Stimulated activated CD4-positive, alpha-beta T cell treated with anti-CD3 and anti-CD28 coated beads, Interleukin-1b, Interleukin-23, amount 100 ng/mL, for 1 hour (primary cell): Measurements from ENCODE around the gene PSG7.
A peak's percentile ranks its signal among the peaks of the same experiment; 100 is the strongest.
"Not testable (repeated sequence)": the region's sequence is repeated elsewhere in the genome, so short reads cannot be mapped to it uniquely, and the experiment has no call there.

Experiments
- DNase-seq, 2 donors: peaks; one replicate each; pipeline ENCODE4 v3.0.0-alpha.2; 2020; ENCODE audit warnings: low read depth in 2 of 2

PSG7 gene

GRCh38 chr19:42937107-42937506 is at the start of gene PSG7:
PSG7 (minus strand) TSS chr19:42937207; CDS start chr19:42937076, 131 bp downstream.
- not testable (repeated sequence) for DNase-seq

- no peak for DNase-seq
Measured at GRCh38 chr19:42985588-42985987, 48.6 kb upstream of the PSG7 start.

- DNase-seq: not testable (repeated sequence)
Measured at GRCh38 chr19:42982111-42982510, 45.1 kb upstream of the PSG7 start.

- DNase-seq: not testable (repeated sequence)
Measured at GRCh38 chr19:42971451-42971850, 34.4 kb upstream of the PSG7 start.

GRCh38 chr19:42965176-42965575 is 28.2 kb upstream of the PSG7 start:
- no peak for DNase-seq

GRCh38 chr19:42961119-42961518 is 24.1 kb upstream of the PSG7 start:
- no peak for DNase-seq

GRCh38 chr19:42952126-42952525 is 15.1 kb upstream of the PSG7 start:
- not testable (repeated sequence) for DNase-seq

GRCh38 chr19:42951476-42951875 is 14.5 kb upstream of the PSG7 start:
- not testable (repeated sequence) for DNase-seq

GRCh38 chr19:42942187-42942789 is 5.3 kb upstream of the PSG7 start:
- no peak for DNase-seq

GRCh38 chr19:42934726-42935125 is 2.3 kb downstream of the PSG7 start:
- not testable (repeated sequence) for DNase-seq

- DNase-seq: not testable (repeated sequence)
Measured at GRCh38 chr19:42934183-42934582, 2.8 kb downstream of the PSG7 start.

GRCh38 chr19:42933412-42933811 is 3.6 kb downstream of the PSG7 start:
- DNase-seq: not testable (repeated sequence)

GRCh38 chr19:42932485-42933101 is 4.4 kb downstream of the PSG7 start:
- not testable (repeated sequence) for DNase-seq

GRCh38 chr19:42930214-42930613 is 6.8 kb downstream of the PSG7 start:
- peak in 1 of 2 donors; percentile 6 for DNase-seq

GRCh38 chr19:42928896-42929295 is 8.1 kb downstream of the PSG7 start:
- no peak for DNase-seq

- no peak for DNase-seq
Measured at GRCh38 chr19:42926781-42927180, 10.2 kb downstream of the PSG7 start.

- not testable (repeated sequence) for DNase-seq
Measured at GRCh38 chr19:42923106-42923505, 13.9 kb downstream of the PSG7 start.

GRCh38 chr19:42920971-42921370 is 16.0 kb downstream of the PSG7 start:
- not testable (repeated sequence) for DNase-seq

- no peak for DNase-seq
Measured at GRCh38 chr19:42919757-42920079, 17.3 kb downstream of the PSG7 start.

- DNase-seq: not testable (repeated sequence)
Measured at GRCh38 chr19:42919070-42919756, 17.8 kb downstream of the PSG7 start.

GRCh38 chr19:42918377-42919069 is 18.5 kb downstream of the PSG7 start:
- not testable (repeated sequence) for DNase-seq

- DNase-seq: not testable (repeated sequence)
Measured at GRCh38 chr19:42917634-42918033, 19.4 kb downstream of the PSG7 start, which contains the start of gene PSG6. PSG6 (minus strand) TSS chr19:42917894; CDS start chr19:42917792, 102 bp downstream.
